Thyroid gland (tissue), 4 donors: ENCODE data around the gene TFCP2. TPM values are rescaled to one million over a fixed set of nuclear protein-coding genes. Genes with fewer than 3 reads are reported as not detected.
"Not testable (repeated sequence)": the region's sequence is repeated elsewhere in the genome, so short reads cannot be mapped to it uniquely, and the experiment has no call there.

ENCODE experiments used
- DNase-seq, 2 donors: peaks; one replicate each; pipeline ENCODE4 v3.0.0-alpha.2; 2019
- H3K27ac ChIP-seq, 3 donors: fragments of 200-600 bp; sonication (generic); 1 replicate in 2 of 3; 2 replicates in 1 of 3; pipeline ENCODE4 v1.5.1; 2016 to 2019; ENCODE audit warnings: mild to moderate bottlenecking in 1 of 3, moderate library complexity in 1 of 3
- H3K27me3 ChIP-seq: fragments of 200-600 bp; sonication (generic); one replicate; pipeline ENCODE4 v1.5.1; 2019
- H3K36me3 ChIP-seq, 2 donors: fragments of 200-600 bp; sonication (generic); one replicate each; pipeline ENCODE4 v1.5.1; 2016 to 2019
- H3K4me1 ChIP-seq, 2 donors: fragments of 200-600 bp; sonication (generic); one replicate each; pipeline ENCODE4 v1.5.1; 2017 to 2019
- H3K4me3 ChIP-seq, 3 donors: fragments of 200-600 bp; sonication (generic); replicated peaks in 1 of 3; 1 replicate in 2 of 3; 2 replicates in 1 of 3; pipeline ENCODE4 v1.5.1; 2016; ENCODE audit warnings: mild to moderate bottlenecking in 1 of 3
- H3K9me3 ChIP-seq: fragments of 200-600 bp; sonication (generic); one replicate; pipeline ENCODE4 v1.5.1; 2017
- CTCF ChIP-seq, 6 experiments: fragments of 200-600 bp in 3 of 6; fragments of 450-650 bp in 3 of 6; sonication (generic) in 3 of 6; IDR thresholded peaks; one replicate each; pipeline ENCODE4 v1.5.1; 2016 to 2019; ENCODE audit warnings: antibody characterized with exemption in 6 of 6, mild to moderate bottlenecking in 2 of 6, inconsistent platforms in 1 of 6, moderate library complexity in 1 of 6
- POLR2A ChIP-seq, 2 donors: fragments of 450-650 bp; IDR thresholded peaks; one replicate each; pipeline ENCODE4 v1.6.1; 2017; ENCODE audit warnings: antibody characterized with exemption in 2 of 2, mild to moderate bottlenecking in 2 of 2, moderate library complexity in 1 of 2
- WGBS, 2 donors: methylation state at CpG; one replicate each; pipeline ENCODE4 v1.1.5; 2017; 5-methylcytosine and 5-hydroxymethylcytosine counted together
- intact Hi-C: fragments of 100-400 bp; cut with DNase I; formaldehyde crosslinking; loops from one replicate; pipeline ENCODE4 v1.15.1; 2023
- total RNA-seq, 4 donors: library from RNA; depleted of rRNA; stranded (reverse); fragments of >200 nt; gene quantifications; one replicate each; pipeline ENCODE4 v1.2.3, GENCODE V29; 2016

The TFCP2 gene
- total RNA-seq, 4 donors from 2014 or later: 14.9 to 22.6 (median 21.3) TPM

- no peak for DNase-seq
- peaks cover 15 to 18% of the 10 kb centered on the region in 2 donors for H3K4me1 ChIP-seq
- H3K27ac ChIP-seq: no peak overlapping the region
- WGBS, 2 donors: 71 to 92% methylated on average over 1 of the region's 1 CpG
- H3K4me3 ChIP-seq: no peak overlapping the region
- TF ChIP-seq POLR2A (IDR thresholded peaks at IDR 0.05) (no peak), CTCF (IDR thresholded peaks at IDR 0.05) (no peak)
- H3K36me3 ChIP-seq: no peaks in the 10 kb centered on the region
- no peaks in the 10 kb centered on the region for H3K27me3 ChIP-seq
- intact Hi-C loops: loop anchor here (10.0 kb wide), 2 partner anchors 93 to 153 kb away; partner anchors contain the start of genes DAZAP2 and TFCP2
- no peaks in the 10 kb centered on the region for H3K9me3 ChIP-seq
Observed at GRCh38 chr12:51081421-51081820, 91.5 kb downstream of the TFCP2 start.

- H3K4me3 ChIP-seq: no peak overlapping the region
- DNase-seq: no peak
- intact Hi-C loops: loop anchor here (10.0 kb wide), 2 partner anchors 95 to 155 kb away; partner anchors contain the start of genes DAZAP2 and TFCP2
- H3K27me3 ChIP-seq: no peaks in the 10 kb centered on the region
- no peak for TF ChIP-seq CTCF (IDR thresholded peaks at IDR 0.05)
- no peak for TF ChIP-seq POLR2A (IDR thresholded peaks at IDR 0.05)
- H3K36me3 ChIP-seq: no peaks in the 10 kb centered on the region
- peaks cover 15 to 18% of the 10 kb centered on the region in 2 donors for H3K4me1 ChIP-seq
- no peaks in the 10 kb centered on the region for H3K9me3 ChIP-seq
- WGBS, 2 donors: 82 to 83% methylated on average over 4 of the region's 4 CpGs
- H3K27ac ChIP-seq: no peak overlapping the region
Observed at GRCh38 chr12:51080136-51080535, 92.8 kb downstream of the TFCP2 start.

GRCh38 chr12:51078866-51079265, 94.1 kb downstream of the TFCP2 start:
- H3K27ac ChIP-seq, H3K27me3 ChIP-seq, H3K36me3 ChIP-seq, H3K4me3 ChIP-seq, intact Hi-C loops, H3K9me3 ChIP-seq, DNase-seq: not testable (repeated sequence)
- WGBS, 2 donors: 99% methylated on average over 6 of the region's 6 CpGs
- H3K4me1 ChIP-seq: peaks cover 15 to 18% of the 10 kb centered on the region in 2 donors

GRCh38 chr12:51078346-51078745, 94.6 kb downstream of the TFCP2 start:
- H3K27me3 ChIP-seq, H3K4me3 ChIP-seq, DNase-seq, H3K36me3 ChIP-seq, H3K9me3 ChIP-seq, intact Hi-C loops: not testable (repeated sequence)
- H3K27ac ChIP-seq: peak overlapping the region in 1 of 3 donors; percentile 38
- H3K4me1 ChIP-seq: peaks cover 15 to 18% of the 10 kb centered on the region in 2 donors
- WGBS, 2 donors: 78 to 80% methylated on average over 5 of the region's 5 CpGs

GRCh38 chr12:51077930-51078329, 95.0 kb downstream of the TFCP2 start:
- intact Hi-C loops: no loop called here
- Histone ChIP-seq H3K36me3 (peaks cover 9 to 10% of the 10 kb centered on the region in 2 donors), H3K27ac (peak overlapping the region in 2 of 3 donors; percentile 38 to 46), H3K4me1 (peaks cover 15 to 18% of the 10 kb centered on the region in 2 donors), H3K4me3 (no peak overlapping the region), H3K27me3 (no peaks in the 10 kb centered on the region), H3K9me3 (no peaks in the 10 kb centered on the region)
- peak; percentile 66 to 67 for DNase-seq
- 22 to 27% methylated on average over 5 of the region's 5 CpGs for WGBS, 2 donors
- no peak for TF ChIP-seq CTCF (IDR thresholded peaks at IDR 0.05)
- TF ChIP-seq POLR2A (IDR thresholded peaks at IDR 0.05): no peak

- H3K27me3 ChIP-seq: no peaks in the 10 kb centered on the region
- H3K36me3 ChIP-seq: peaks cover 20 to 22% of the 10 kb centered on the region in 2 donors
- no peaks in the 10 kb centered on the region for H3K9me3 ChIP-seq
- TF ChIP-seq CTCF (IDR thresholded peaks at IDR 0.05): no peak
- TF ChIP-seq POLR2A (IDR thresholded peaks at IDR 0.05): no peak
- WGBS, 2 donors: 85 to 92% methylated on average over 10 of the region's 10 CpGs
- peaks cover 8% of the 10 kb centered on the region in 2 donors for H3K4me1 ChIP-seq
- intact Hi-C loops: no loop called here
- DNase-seq: no peak
- no peak overlapping the region for H3K4me3 ChIP-seq
- no peak overlapping the region for H3K27ac ChIP-seq
Observed at GRCh38 chr12:51076236-51076930, 96.6 kb downstream of the TFCP2 start.
